ENCODE results near the gene PDE3B.

- TF ChIP-seq CTCF (IDR thresholded peaks at IDR 0.05) (no peak), USF2 (IDR thresholded peaks at IDR 0.05; ENCODE audit: borderline replicate concordance, low read depth, low read length) (no peak), REST (IDR thresholded peaks at IDR 0.05; ENCODE audit: low read depth, low read length) (no peak), CHD2 (IDR thresholded peaks at IDR 0.05; ENCODE audit: low read length, partially characterized antibody) (no peak), RXRA (IDR thresholded peaks at IDR 0.05; ENCODE audit: borderline replicate concordance, low read depth) (no peak), RAD21 (IDR thresholded peaks at IDR 0.05; ENCODE audit: low read length) (no peak), ZBTB33 (IDR thresholded peaks at IDR 0.05; ENCODE audit: borderline replicate concordance, low read depth) (no peak), MXI1 (IDR thresholded peaks at IDR 0.05; ENCODE audit: low read depth, low read length) (no peak), EZH2phosphoT487 (IDR thresholded peaks at IDR 0.05; ENCODE audit: borderline replicate concordance, low read depth) (no peak), POLR2AphosphoS5 (IDR thresholded peaks at IDR 0.05; ENCODE audit: low read depth, low read length) (no peak), SMC3 (IDR thresholded peaks at IDR 0.05; ENCODE audit: low read depth, low read length) (no peak), TAF1 (IDR thresholded peaks at IDR 0.05; ENCODE audit: borderline replicate concordance, low read depth, low read length) (no peak)
Observed at GRCh38 chr11:14906578-14906977, 263.0 kb downstream of the PDE3B start.

Measured in SK-N-SH (cell line).